Fibroblast of the aortic adventitia (primary cell): ENCODE results near the gene ISCA2. TPM values are rescaled to one million over a fixed set of nuclear protein-coding genes. Genes with fewer than 3 reads are reported as not detected.
A peak's percentile ranks its signal among the peaks of the same experiment; 100 is the strongest.
"Not testable (repeated sequence)": the region's sequence is repeated elsewhere in the genome, so short reads cannot be mapped to it uniquely, and the experiment has no call there.

Experiments
- DNase-seq: peaks from one replicate; pipeline ENCODE4 v3.0.0-alpha.2; 2010; ENCODE audit warnings: low read depth
- H3K4me3 ChIP-seq: 2 replicates; pipeline ENCODE4 v1.5.1; 2011; ENCODE audit warnings: low read depth, mild to moderate bottlenecking, control low read depth, low read length, moderate library complexity
- total RNA-seq: library from RNA; depleted of rRNA; stranded (reverse); fragments of >200 nt; gene quantifications from 2 replicates; pipeline ENCODE4 v1.2.3, GENCODE V29; 2012; ENCODE audit warnings: low replicate concordance
- TF ChIP-seq, protein P1 (sequence below): IDR thresholded peaks from 2 replicates; pipeline ENCODE4 v1.5.1; 2011; ENCODE audit warnings: mild to moderate bottlenecking, low read length, control low read depth, inconsistent platforms; ENCODE audit not compliant: insufficient read depth

The ISCA2 gene, protein sequence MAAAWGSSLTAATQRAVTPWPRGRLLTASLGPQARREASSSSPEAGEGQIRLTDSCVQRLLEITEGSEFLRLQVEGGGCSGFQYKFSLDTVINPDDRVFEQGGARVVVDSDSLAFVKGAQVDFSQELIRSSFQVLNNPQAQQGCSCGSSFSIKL
- 3.1 and 12.9 TPM in 2 replicates for total RNA-seq

DNA sequence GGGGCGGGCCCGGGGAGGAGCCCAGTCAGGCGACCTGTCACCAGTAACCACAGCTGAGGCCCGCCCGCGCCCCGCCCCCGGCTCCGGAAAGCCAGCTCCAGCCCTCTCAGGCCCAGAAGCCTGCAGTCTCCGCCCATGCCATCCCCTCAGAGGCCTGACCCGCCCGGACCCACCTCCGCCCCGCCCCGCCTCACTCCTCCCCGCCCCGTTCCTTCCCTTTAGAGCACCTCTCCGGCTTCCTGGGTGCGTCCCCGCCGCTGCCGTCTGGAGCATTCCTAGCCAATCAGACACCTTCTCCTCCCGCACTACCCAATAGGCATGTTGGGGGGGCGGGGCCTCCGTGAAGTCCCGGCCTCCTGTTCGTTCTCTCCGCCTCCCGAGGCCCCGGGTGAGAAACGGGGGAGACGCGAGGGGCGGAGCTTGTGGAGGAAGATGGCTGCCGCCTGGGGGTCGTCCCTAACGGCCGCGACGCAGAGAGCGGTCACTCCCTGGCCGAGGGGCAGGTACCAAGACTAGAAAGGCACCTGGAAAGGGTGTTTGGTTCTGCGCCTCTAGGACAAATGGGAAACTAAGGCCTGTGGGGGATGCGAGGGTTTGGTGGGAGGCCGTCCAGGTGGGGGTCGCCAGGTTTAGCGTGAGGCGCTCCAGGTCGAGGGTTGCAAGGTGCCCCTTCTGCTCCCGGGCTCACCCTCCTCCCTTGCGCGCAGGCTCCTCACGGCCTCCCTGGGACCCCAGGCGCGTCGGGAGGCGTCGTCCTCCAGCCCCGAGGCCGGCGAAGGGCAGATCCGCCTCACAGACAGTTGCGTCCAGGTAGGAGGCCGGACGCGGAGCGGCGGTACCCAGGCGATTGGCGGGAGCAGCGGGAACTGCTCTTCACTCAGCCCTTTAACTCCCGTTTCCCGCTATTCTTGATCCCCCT is at the start of gene ISCA2:
Gene ISCA2, plus strand, starts transcription at position 423 of the 919 bp plus-strand sequence. Its CDS starts 10 bp downstream, at position 433.
- peak; percentile 99 for DNase-seq
- TF ChIP-seq, protein P1, sequence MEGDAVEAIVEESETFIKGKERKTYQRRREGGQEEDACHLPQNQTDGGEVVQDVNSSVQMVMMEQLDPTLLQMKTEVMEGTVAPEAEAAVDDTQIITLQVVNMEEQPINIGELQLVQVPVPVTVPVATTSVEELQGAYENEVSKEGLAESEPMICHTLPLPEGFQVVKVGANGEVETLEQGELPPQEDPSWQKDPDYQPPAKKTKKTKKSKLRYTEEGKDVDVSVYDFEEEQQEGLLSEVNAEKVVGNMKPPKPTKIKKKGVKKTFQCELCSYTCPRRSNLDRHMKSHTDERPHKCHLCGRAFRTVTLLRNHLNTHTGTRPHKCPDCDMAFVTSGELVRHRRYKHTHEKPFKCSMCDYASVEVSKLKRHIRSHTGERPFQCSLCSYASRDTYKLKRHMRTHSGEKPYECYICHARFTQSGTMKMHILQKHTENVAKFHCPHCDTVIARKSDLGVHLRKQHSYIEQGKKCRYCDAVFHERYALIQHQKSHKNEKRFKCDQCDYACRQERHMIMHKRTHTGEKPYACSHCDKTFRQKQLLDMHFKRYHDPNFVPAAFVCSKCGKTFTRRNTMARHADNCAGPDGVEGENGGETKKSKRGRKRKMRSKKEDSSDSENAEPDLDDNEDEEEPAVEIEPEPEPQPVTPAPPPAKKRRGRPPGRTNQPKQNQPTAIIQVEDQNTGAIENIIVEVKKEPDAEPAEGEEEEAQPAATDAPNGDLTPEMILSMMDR = no peak
- peak within 1 kb of the TSS; percentile 99 for H3K4me3 ChIP-seq

DNA sequence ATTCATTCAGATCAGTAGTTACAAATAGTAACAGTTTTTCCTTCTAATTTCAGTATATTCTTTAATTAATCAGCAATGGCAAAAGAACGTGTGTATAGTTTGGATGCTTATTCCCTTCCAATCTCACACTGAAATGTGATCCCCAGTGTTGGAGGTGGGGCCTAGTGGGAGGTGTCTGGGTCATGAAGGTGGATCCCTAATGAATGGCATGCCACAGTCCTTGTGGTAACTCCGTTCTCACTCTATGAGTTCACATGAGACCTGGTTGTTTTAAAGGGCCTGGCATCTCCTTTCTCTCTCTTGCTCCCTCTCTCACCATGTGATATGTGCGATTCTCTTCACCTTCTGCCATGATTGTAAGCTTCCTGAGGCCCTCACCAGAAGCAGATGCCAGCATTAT is 48.7 kb upstream of the ISCA2 start:
- TF ChIP-seq, protein P1 = no peak
- H3K4me3 ChIP-seq = no peak overlapping the region
- DNase-seq = no peak

DNA sequence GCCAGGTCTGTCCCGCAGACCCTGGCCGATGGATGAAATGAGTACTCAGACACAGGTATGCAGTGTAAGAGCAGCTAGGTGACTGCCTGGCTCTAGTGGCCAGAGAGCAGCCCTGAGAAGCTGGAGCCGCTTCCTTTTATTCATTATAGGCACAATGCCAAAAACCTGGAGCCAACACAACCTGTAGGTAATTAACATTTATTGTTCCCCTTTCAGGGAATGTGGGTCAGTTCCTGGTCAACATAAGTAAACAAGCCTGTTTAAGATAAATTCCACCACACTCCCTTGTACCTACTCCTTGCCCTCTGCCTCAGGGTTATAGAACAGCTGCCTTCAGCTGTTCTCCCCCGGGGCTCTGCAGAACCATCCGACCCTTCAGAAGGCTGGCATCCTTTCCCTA is 39.2 kb upstream of the ISCA2 start:
- H3K4me3 ChIP-seq, DNase-seq: not testable (repeated sequence)

DNA sequence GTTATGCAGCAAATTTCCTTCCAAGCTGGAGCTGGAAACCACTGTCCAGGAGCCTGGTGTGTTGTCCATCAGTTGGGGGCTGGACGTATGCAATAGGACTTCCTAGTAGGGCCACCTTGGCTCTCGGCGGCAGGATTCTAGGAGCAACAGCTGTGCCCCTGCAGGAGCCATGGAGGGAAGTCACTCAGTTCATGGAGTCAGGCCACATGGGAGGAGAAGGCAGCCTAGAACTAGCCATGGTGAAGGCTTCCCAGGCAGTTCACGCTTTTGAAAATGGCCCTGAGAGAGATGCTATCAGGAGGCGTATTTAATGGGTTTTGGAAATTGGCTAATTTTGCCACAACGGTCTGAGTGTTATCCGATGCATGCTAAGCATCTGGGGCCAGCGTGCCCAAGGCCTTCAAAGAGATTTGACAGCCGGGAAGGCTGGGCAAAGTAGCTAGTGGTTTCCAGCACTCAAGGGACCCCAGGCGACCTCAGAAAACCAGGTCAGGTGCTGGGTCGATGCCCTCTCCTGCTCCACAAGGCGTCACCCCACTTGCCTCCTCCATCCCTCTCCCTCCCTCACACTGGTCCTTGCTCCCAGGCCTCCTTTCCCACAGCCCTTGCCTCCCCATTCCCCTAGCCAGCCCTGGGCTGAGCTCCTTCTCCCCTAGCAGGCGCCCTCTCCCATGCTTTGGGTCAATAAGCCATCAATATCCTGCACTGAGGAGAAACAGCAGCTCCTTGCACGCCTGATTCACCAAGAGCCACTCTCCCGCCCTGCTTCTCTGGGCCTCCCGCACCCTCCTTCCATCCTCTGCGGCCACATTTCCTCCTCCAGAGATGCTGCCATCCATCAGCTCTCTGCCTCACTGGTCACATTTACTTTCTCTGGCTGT is 36.6 kb upstream of the ISCA2 start:
- DNase-seq = no peak
- no peak overlapping the region for H3K4me3 ChIP-seq
- TF ChIP-seq, protein P1 = no peak

DNA sequence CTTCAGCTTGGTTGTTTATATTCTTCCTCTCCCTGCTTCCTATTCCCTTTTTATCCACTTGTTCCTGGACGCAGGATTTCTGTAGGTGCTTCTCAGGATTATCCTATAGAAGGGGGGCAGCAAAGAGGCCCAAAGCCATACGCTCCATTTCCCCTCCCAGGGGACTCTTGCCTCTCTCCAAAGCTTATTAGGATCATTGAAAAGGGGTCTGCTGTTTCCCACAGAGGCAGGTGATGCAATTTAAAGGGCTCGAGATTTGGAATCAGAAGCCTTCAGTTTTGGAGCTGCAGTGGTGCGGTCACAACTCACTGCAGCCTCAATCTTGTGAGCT is 36.0 kb upstream of the ISCA2 start:
- DNase-seq = no peak
- TF ChIP-seq, protein P1 = no peak
- H3K4me3 ChIP-seq = no peak overlapping the region

DNA sequence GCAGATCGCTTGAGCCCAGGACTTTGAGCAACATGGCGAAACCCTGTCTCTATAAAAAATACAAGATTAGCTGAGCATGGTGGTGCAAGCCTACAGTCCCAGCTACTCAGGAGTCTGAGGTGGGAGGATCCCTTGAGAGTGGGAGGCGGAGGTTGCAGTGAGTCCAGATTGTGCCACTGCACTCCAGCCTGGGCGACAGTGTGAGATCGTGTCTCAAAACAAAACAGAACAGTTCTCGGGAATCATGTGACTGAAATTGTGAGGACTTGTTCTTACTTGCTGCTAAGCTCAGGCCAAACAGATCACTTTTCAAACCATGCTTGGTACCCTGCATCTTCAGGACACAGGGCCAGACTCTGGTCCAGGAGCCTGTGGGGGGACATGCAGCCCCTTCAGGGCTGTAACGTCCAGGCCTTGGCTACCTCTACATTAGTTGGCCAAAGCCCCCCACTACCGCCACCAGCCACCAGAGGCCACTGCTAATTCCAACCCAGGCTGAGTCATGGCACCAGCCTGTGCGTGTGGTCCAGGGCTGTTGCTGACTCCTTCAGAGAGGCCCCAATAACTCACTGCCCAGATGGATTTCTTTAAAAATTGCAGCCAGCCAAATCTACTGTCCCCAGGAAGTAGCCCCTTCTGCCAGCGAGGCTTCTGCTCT is 34.1 kb upstream of the ISCA2 start:
- H3K4me3 ChIP-seq = no peak overlapping the region
- DNase-seq = peak; percentile 56
- TF ChIP-seq, protein P1 = peak; percentile 77
